GM12891 (cell line): ENCODE data around the gene ARHGEF17.

Experiments used
- POLR2A ChIP-seq: IDR thresholded peaks from 2 replicates; pipeline ENCODE4 v1.6.1; 2011; ENCODE audit warnings: low read depth, low read length, control low read depth
- TAF1 ChIP-seq: IDR thresholded peaks from 2 replicates; pipeline ENCODE4 v1.6.1; 2011; ENCODE audit warnings: low read depth, low read length, control low read depth

DNA sequence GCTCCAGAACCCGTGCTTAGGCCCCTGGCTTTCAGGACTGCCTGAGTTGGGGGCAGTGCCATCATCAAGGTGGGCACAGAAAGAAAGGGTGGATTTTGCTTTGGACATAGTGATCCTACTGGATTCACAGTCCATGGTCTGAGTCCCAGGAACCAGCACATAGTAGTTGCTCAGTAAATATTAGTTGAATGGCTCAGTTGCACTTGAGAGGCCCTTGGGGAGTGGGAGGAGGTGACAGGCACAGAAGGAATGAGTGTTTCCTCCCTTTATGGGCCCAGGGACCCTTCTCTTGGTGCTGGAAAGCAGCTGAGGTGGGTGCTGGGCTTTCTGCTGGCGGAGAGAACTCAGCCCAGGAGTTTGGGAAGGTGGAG, 16.6 kb downstream of the ARHGEF17 start:
- no peak for TF ChIP-seq POLR2A
- TF ChIP-seq TAF1: no peak
